Gastroesophageal sphincter (tissue), 4 donors: ENCODE results near the gene SLCO3A1. TPM values are rescaled to one million over a fixed set of nuclear protein-coding genes. Genes with fewer than 3 reads are reported as not detected.
A peak's percentile ranks its signal among the peaks of the same experiment; 100 is the strongest.

Experiments
- ATAC-seq: fragments of 150-250 bp; one replicate; pipeline ENCODE4 v1.9.1; 2016; ENCODE audit warnings: mild to moderate bottlenecking, moderate library complexity
- H3K27ac ChIP-seq, 4 donors: fragments of 200-600 bp; sonication (generic) in 3 of 4; 1 replicate in 3 of 4; 2 replicates in 1 of 4; pipeline ENCODE4 v1.5.1; 2016 to 2019
- H3K27me3 ChIP-seq: fragments of 200-600 bp; sonication (generic); one replicate; pipeline ENCODE4 v1.5.1; 2019
- H3K36me3 ChIP-seq, 2 donors: fragments of 200-600 bp; sonication (generic); one replicate each; pipeline ENCODE4 v1.5.1; 2019; ENCODE audit warnings: control low read depth in 1 of 2
- H3K4me1 ChIP-seq, 3 donors: fragments of 200-600 bp; sonication (generic); 1 replicate in 2 of 3; 2 replicates in 1 of 3; pipeline ENCODE4 v1.5.1; 2016 to 2019; ENCODE audit warnings: control low read depth in 2 of 3
- H3K4me3 ChIP-seq, 2 donors: fragments of 200-600 bp; sonication (generic); one replicate each; pipeline ENCODE4 v1.5.1; 2019; ENCODE audit warnings: mild to moderate bottlenecking in 1 of 2, moderate library complexity in 1 of 2
- H3K9me3 ChIP-seq, 3 donors: fragments of 200-600 bp; sonication (generic); one replicate each; pipeline ENCODE4 v1.5.1; 2017 to 2019; ENCODE audit warnings: control low read depth in 2 of 3
- CTCF ChIP-seq, 4 experiments: fragments of 200-600 bp in 2 of 4; fragments of 450-650 bp in 2 of 4; sonication (generic) in 1 of 4; IDR thresholded peaks; one replicate each; pipeline ENCODE4 v1.5.1; 2017 to 2019; ENCODE audit warnings: antibody characterized with exemption in 4 of 4, mild to moderate bottlenecking in 2 of 4, moderate library complexity in 2 of 4
- EP300 ChIP-seq: sonication (generic); formaldehyde crosslinking; IDR thresholded peaks from one replicate; pipeline ENCODE4 v1.6.1; 2017; ENCODE audit warnings: antibody characterized with exemption, mild to moderate bottlenecking
- POLR2A ChIP-seq, 2 donors: fragments of 450-650 bp; IDR thresholded peaks; one replicate each; pipeline ENCODE4 v1.6.1; 2017; ENCODE audit warnings: antibody characterized with exemption in 2 of 2, mild to moderate bottlenecking in 2 of 2, moderate library complexity in 1 of 2
- POLR2AphosphoS5 ChIP-seq: sonication (generic); formaldehyde crosslinking; IDR thresholded peaks from one replicate; pipeline ENCODE4 v1.6.1; 2017; ENCODE audit warnings: antibody characterized with exemption
- WGBS, 2 donors: methylation state at CpG; one replicate each; pipeline ENCODE4 v1.1.5; 2018; ENCODE audit warnings: low coverage in 1 of 2; 5-methylcytosine and 5-hydroxymethylcytosine counted together
- total RNA-seq, 4 donors: library from RNA; depleted of rRNA; stranded (reverse); fragments of >200 nt; gene quantifications; one replicate each; pipeline ENCODE4 v1.1.0, GENCODE V29; 2016

Gene SLCO3A1
- total RNA-seq, 4 donors from 2014 or later: 10.1 to 14.4 (median 12.1) TPM

GRCh38 chr15:92073044-92073785, 219.7 kb downstream of the SLCO3A1 start:
- ATAC-seq: no peak
- Histone ChIP-seq H3K27ac (no peak overlapping the region), H3K4me1 (peaks cover 0 to 53% (median 5%) of the 10 kb centered on the region in 3 donors), H3K36me3 (no peaks in the 10 kb centered on the region), H3K9me3 (no peaks in the 10 kb centered on the region), H3K27me3 (no peaks in the 10 kb centered on the region), H3K4me3 (no peak overlapping the region)
- 64 to 65% methylated on average over 6 to 9 of the region's 9 CpGs for WGBS, 2 donors
- no peak for TF ChIP-seq POLR2AphosphoS5
- no peak for TF ChIP-seq POLR2A (IDR thresholded peaks at IDR 0.05)
- TF ChIP-seq CTCF (IDR thresholded peaks at IDR 0.05): no peak
- TF ChIP-seq EP300: no peak

GRCh38 chr15:92074101-92074500, 220.6 kb downstream of the SLCO3A1 start:
- no peak for ATAC-seq
- TF ChIP-seq EP300: no peak
- no peak for TF ChIP-seq POLR2AphosphoS5
- TF ChIP-seq CTCF (IDR thresholded peaks at IDR 0.05): no peak
- TF ChIP-seq POLR2A (IDR thresholded peaks at IDR 0.05): no peak

GRCh38 chr15:92074646-92075045, 221.1 kb downstream of the SLCO3A1 start:
- Histone ChIP-seq H3K4me1 (peaks cover 0 to 41% (median 0%) of the 10 kb centered on the region in 3 donors), H3K4me3 (no peak overlapping the region), H3K27me3 (no peaks in the 10 kb centered on the region), H3K9me3 (no peaks in the 10 kb centered on the region), H3K36me3 (no peaks in the 10 kb centered on the region), H3K27ac (no peak overlapping the region)
- TF ChIP-seq EP300 (no peak), POLR2A (IDR thresholded peaks at IDR 0.05) (no peak), CTCF (IDR thresholded peaks at IDR 0.05) (no peak), POLR2AphosphoS5 (no peak)
- 42% methylated on average over 5 of the region's 5 CpGs; no CpG with 5 or more reads in 1 of the 2 donors for WGBS, 2 donors
- ATAC-seq: peak; percentile 59

More at GRCh38 chr15:92074101-92074500, 220.6 kb downstream of the SLCO3A1 start:
- Histone ChIP-seq H3K4me3 (no peak overlapping the region), H3K36me3 (no peaks in the 10 kb centered on the region), H3K4me1 (peaks cover 0 to 47% (median 5%) of the 10 kb centered on the region in 3 donors), H3K27me3 (no peaks in the 10 kb centered on the region), H3K27ac (no peak overlapping the region), H3K9me3 (no peaks in the 10 kb centered on the region)
- WGBS, 2 donors: 97% methylated on average over 4 of the region's 4 CpGs; no CpG with 5 or more reads in 1 of the 2 donors

- WGBS, 2 donors: 77 to 93% methylated on average over 3 to 7 of the region's 7 CpGs
- peaks cover 0 to 36% (median 0%) of the 10 kb centered on the region in 3 donors for H3K4me1 ChIP-seq
- ATAC-seq: no peak
- H3K27me3 ChIP-seq: no peaks in the 10 kb centered on the region
- H3K27ac ChIP-seq: no peak overlapping the region
- H3K36me3 ChIP-seq: no peaks in the 10 kb centered on the region
- no peak overlapping the region for H3K4me3 ChIP-seq
- H3K9me3 ChIP-seq: no peaks in the 10 kb centered on the region
- TF ChIP-seq CTCF (IDR thresholded peaks at IDR 0.05): no peak
- no peak for TF ChIP-seq POLR2A (IDR thresholded peaks at IDR 0.05)
- no peak for TF ChIP-seq EP300
- TF ChIP-seq POLR2AphosphoS5: no peak
These were observed 222.3 kb downstream of the SLCO3A1 start for GRCh38 chr15:92075764-92076163.

GRCh38 chr15:92076541-92076940, 223.0 kb downstream of the SLCO3A1 start:
- 80 to 82% methylated on average over 1 to 5 of the region's 8 CpGs for WGBS, 2 donors
- no peaks in the 10 kb centered on the region for H3K9me3 ChIP-seq
- H3K36me3 ChIP-seq: no peaks in the 10 kb centered on the region
- no peak overlapping the region for H3K27ac ChIP-seq
- H3K4me3 ChIP-seq: no peak overlapping the region
- TF ChIP-seq POLR2A (IDR thresholded peaks at IDR 0.05) (no peak), CTCF (IDR thresholded peaks at IDR 0.05) (no peak), EP300 (no peak)
- no peaks in the 10 kb centered on the region for H3K27me3 ChIP-seq
- peaks cover 0 to 38% (median 0%) of the 10 kb centered on the region in 3 donors for H3K4me1 ChIP-seq
- ATAC-seq: no peak
